C4-2B (cell line): Measurements from ENCODE around the gene TMEM182.

Experiments
- ZFX ChIP-seq: fragments of 450-650 bp; IDR thresholded peaks from 2 replicates; pipeline ENCODE4 v1.6.1; 2017
- TF ChIP-seq, protein P1 (sequence below): fragments of 450-650 bp; conservative IDR thresholded peaks from 2 replicates; pipeline ENCODE4 v1.5.1; 2017; ENCODE audit warnings: mild to moderate bottlenecking

DNA sequence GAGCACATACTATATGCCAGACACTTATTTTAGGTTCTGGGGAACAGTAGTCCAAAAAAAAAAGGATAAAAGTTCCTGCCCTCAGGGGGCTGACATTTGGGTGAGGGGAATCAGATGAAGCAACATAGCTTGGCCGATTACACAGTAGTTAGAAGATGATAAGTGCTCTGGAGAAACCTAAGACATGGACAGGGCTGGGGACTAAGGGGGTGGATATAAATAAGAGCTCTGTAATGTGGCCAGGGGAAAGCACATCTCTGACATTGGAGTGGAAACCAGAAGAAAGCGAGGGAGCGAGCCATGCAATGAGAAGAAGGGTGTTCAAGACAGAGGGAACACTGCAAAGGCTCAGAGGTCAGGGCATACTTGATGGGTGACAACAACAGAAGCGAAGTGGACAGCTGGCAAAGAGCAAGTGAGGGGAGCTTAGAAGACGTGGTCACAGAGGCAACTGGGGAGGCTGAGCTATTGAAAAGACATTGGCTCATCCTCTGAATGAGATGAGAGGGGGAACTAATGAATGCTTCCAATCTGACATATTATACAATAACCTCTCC lies 11.4 kb downstream of the TMEM182 start:
- no peak for TF ChIP-seq ZFX
- TF ChIP-seq, protein P1, sequence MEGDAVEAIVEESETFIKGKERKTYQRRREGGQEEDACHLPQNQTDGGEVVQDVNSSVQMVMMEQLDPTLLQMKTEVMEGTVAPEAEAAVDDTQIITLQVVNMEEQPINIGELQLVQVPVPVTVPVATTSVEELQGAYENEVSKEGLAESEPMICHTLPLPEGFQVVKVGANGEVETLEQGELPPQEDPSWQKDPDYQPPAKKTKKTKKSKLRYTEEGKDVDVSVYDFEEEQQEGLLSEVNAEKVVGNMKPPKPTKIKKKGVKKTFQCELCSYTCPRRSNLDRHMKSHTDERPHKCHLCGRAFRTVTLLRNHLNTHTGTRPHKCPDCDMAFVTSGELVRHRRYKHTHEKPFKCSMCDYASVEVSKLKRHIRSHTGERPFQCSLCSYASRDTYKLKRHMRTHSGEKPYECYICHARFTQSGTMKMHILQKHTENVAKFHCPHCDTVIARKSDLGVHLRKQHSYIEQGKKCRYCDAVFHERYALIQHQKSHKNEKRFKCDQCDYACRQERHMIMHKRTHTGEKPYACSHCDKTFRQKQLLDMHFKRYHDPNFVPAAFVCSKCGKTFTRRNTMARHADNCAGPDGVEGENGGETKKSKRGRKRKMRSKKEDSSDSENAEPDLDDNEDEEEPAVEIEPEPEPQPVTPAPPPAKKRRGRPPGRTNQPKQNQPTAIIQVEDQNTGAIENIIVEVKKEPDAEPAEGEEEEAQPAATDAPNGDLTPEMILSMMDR: no peak
